GM19043 (cell line): ENCODE measurements around the gene PSTK.

ENCODE experiments used
- ATAC-seq: cut with Tn5 transposase; IDR thresholded peaks from one replicate; pipeline ENCODE4 v1.9.1; 2021; ENCODE audit warnings: low read depth; ENCODE audit not compliant: unreplicated experiment

Gene PSTK

GRCh38 chr10:122980209-122981065, at the start of gene PSTK:
Gene PSTK (plus strand): TSS chr10:122980401. CDS start chr10:122980480, 79 bp downstream.
- ATAC-seq: peak; percentile 96

- ATAC-seq: no peak
Observed at GRCh38 chr10:122931088-122931906, 48.9 kb upstream of the PSTK start.

GRCh38 chr10:122939133-122939855, 40.9 kb upstream of the PSTK start:
- no peak for ATAC-seq

GRCh38 chr10:122939856-122940543, 40.2 kb upstream of the PSTK start:
- no peak for ATAC-seq

- no peak for ATAC-seq
Observed at GRCh38 chr10:122949296-122949695, 30.9 kb upstream of the PSTK start.

GRCh38 chr10:122953902-122954730, 26.1 kb upstream of the PSTK start, which contains the start of gene C10orf88:
Gene C10orf88 (minus strand): TSS chr10:122954227. CDS start chr10:122954178, 49 bp downstream.
- peak; percentile 99 for ATAC-seq

- no peak for ATAC-seq
Observed at GRCh38 chr10:122954731-122955050, 25.5 kb upstream of the PSTK start.

GRCh38 chr10:122955892-122956291, 24.3 kb upstream of the PSTK start:
- ATAC-seq: no peak

- ATAC-seq: no peak
Observed at GRCh38 chr10:122957474-122957873, 22.7 kb upstream of the PSTK start.

GRCh38 chr10:122962405-122962804, 17.8 kb upstream of the PSTK start:
- ATAC-seq: no peak

- no peak for ATAC-seq
Observed at GRCh38 chr10:122966879-122967278, 13.3 kb upstream of the PSTK start.

- ATAC-seq: no peak
Observed at GRCh38 chr10:122968698-122969097, 11.5 kb upstream of the PSTK start.

- ATAC-seq: no peak
Observed at GRCh38 chr10:122974023-122974422, 6.2 kb upstream of the PSTK start.

GRCh38 chr10:122974543-122975064, 5.6 kb upstream of the PSTK start:
- ATAC-seq: no peak

GRCh38 chr10:122981066-122981464, 864 bp downstream of the PSTK start:
- no peak for ATAC-seq

- no peak for ATAC-seq
Observed at GRCh38 chr10:122983898-122984297, 3.7 kb downstream of the PSTK start.

- ATAC-seq: no peak
Observed at GRCh38 chr10:122984708-122985107, 4.5 kb downstream of the PSTK start.

- no peak for ATAC-seq
Observed at GRCh38 chr10:122986335-122986734, 6.1 kb downstream of the PSTK start.

- ATAC-seq: no peak
Observed at GRCh38 chr10:122988501-122988900, 8.3 kb downstream of the PSTK start.
